Measurements from ENCODE around the gene PTPRG.

Gene PTPRG

GRCh38 chr3:61936344-61936937 is 375.1 kb downstream of the PTPRG start:
- TF ChIP-seq CTCF (IDR thresholded peaks at IDR 0.05; ENCODE audit: low read depth, low read length, missing control alignments): peak; percentile 74
- no peak for DNase-seq (ENCODE audit: extremely low read depth, low read depth)
- H3K4me3 ChIP-seq (replicated peaks; ENCODE audit: low read depth, low read length): no peak overlapping the region

GRCh38 chr3:61937477-61937876 is 376.1 kb downstream of the PTPRG start:
- no peak for TF ChIP-seq CTCF (IDR thresholded peaks at IDR 0.05; ENCODE audit: low read depth, low read length, missing control alignments)
- H3K4me3 ChIP-seq (replicated peaks; ENCODE audit: low read depth, low read length): no peak overlapping the region
- no peak for DNase-seq (ENCODE audit: extremely low read depth, low read depth)

- DNase-seq (ENCODE audit: extremely low read depth, low read depth): no peak
- TF ChIP-seq CTCF (IDR thresholded peaks at IDR 0.05; ENCODE audit: low read depth, low read length, missing control alignments): no peak
- no peak overlapping the region for H3K4me3 ChIP-seq (replicated peaks; ENCODE audit: low read depth, low read length)
Measured at GRCh38 chr3:61938878-61939549, 377.6 kb downstream of the PTPRG start.

GRCh38 chr3:61940236-61940635 is 378.9 kb downstream of the PTPRG start:
- H3K4me3 ChIP-seq (replicated peaks; ENCODE audit: low read depth, low read length): no peak overlapping the region
- no peak for DNase-seq (ENCODE audit: extremely low read depth, low read depth)
- TF ChIP-seq CTCF (IDR thresholded peaks at IDR 0.05; ENCODE audit: low read depth, low read length, missing control alignments): no peak

- no peak for TF ChIP-seq CTCF (IDR thresholded peaks at IDR 0.05; ENCODE audit: low read depth, low read length, missing control alignments)
- no peak for DNase-seq (ENCODE audit: extremely low read depth, low read depth)
- H3K4me3 ChIP-seq (replicated peaks; ENCODE audit: low read depth, low read length): no peak overlapping the region
Measured at GRCh38 chr3:61943975-61944374, 382.6 kb downstream of the PTPRG start.

GRCh38 chr3:61944726-61945125 is 383.4 kb downstream of the PTPRG start:
- no peak for TF ChIP-seq CTCF (IDR thresholded peaks at IDR 0.05; ENCODE audit: low read depth, low read length, missing control alignments)
- no peak overlapping the region for H3K4me3 ChIP-seq (replicated peaks; ENCODE audit: low read depth, low read length)
- DNase-seq (ENCODE audit: extremely low read depth, low read depth): no peak
